ENCODE data around the gene MYOZ3. TPM values are rescaled to one million over a fixed set of nuclear protein-coding genes. Genes with fewer than 3 reads are reported as not detected.

MYOZ3 gene
- total and polyA plus RNA-seq, 2 of the 8 experiments (the other 6 are each of a cell fraction or from before 2014, with no cell fraction given): 9.6 to 19.1 TPM

GRCh38 chr5:150641006-150641570, 20.0 kb upstream of the MYOZ3 start (continued):
- no peak for TF ChIP-seq CBX5 (IDR thresholded peaks at IDR 0.05; ENCODE audit: low read depth, low read length)
- no peak for TF ChIP-seq KDM4A (IDR thresholded peaks at IDR 0.05; ENCODE audit: low read depth, low read length, severe bottlenecking)
- no peak for TF ChIP-seq TAF1 (IDR thresholded peaks at IDR 0.05; ENCODE audit: low read depth, low read length)
